ENCODE data around the gene CIT. TPM values are rescaled to one million over a fixed set of nuclear protein-coding genes. Genes with fewer than 3 reads are reported as not detected.

Gene CIT
- total and polyA plus RNA-seq, 9 of the 15 experiments (the other 6 are each of a cell fraction or from before 2014, with no cell fraction given), result 1.1 to 46.7 (median 21.3) TPM

- intact Hi-C loops (cut with micrococcal nuclease), result no loop called here
- CTCF ChIA-PET (ENCODE audit: low intra/inter-chr PET ratio), result no interaction called here
- no peaks in the 10 kb centered on the region; a peak in 3 of 5 replicates for H3K4me1 ChIP-seq (replicated peaks in 1 of 2; ENCODE audit: control insufficient read depth in 2 of 2, insufficient read depth in 2 of 2, low read length in 2 of 2)
- H3K79me2 ChIP-seq (ENCODE audit: control insufficient read depth, insufficient read depth, low read length), result no peaks in the 10 kb centered on the region
- no peak overlapping the region for H3K9ac ChIP-seq (ENCODE audit: insufficient read depth in 1 of 2, low read depth in 2 of 2, low read length in 2 of 2)
- H3K9me1 ChIP-seq (ENCODE audit: control insufficient read depth, insufficient read depth, low read length), result no peaks in the 10 kb centered on the region
- no peak for DNase-seq (ENCODE audit: extremely low read depth in 1 of 4, low spot score in 3 of 4)
- 0 out of 3 replicates have a peak overlapping the region, but pooled peaks have one; percentile 11 for H3K27ac ChIP-seq (ENCODE audit: extremely low read depth, low read depth, low read length)
- H3K9me3 ChIP-seq (replicated peaks; ENCODE audit: control insufficient read depth, insufficient read depth, low read depth, low read length), result no peaks in the 10 kb centered on the region
- H3K4me2 ChIP-seq (ENCODE audit: insufficient read depth, low read length), result no peak overlapping the region
- TF ChIP-seq HNRNPH1 (optimal IDR thresholded peaks at IDR 0.05; ENCODE audit: low read depth, low read length), result no peak
- TF ChIP-seq ZNF165 (CRISPR knock-in tag; IDR thresholded peaks at IDR 0.05; ENCODE audit: borderline replicate concordance), result no peak
- TF ChIP-seq ELK3 (CRISPR knock-in tag; IDR thresholded peaks at IDR 0.05), result no peak
- TF ChIP-seq SMARCA5 (IDR thresholded peaks at IDR 0.05), result no peak
- TF ChIP-seq TCF3 (CRISPR knock-in tag; IDR thresholded peaks at IDR 0.05), result no peak
- TF ChIP-seq SREBF2 (CRISPR knock-in tag; IDR thresholded peaks at IDR 0.05), result no peak
- TF ChIP-seq MXD1 (CRISPR knock-in tag; IDR thresholded peaks at IDR 0.05; ENCODE audit: borderline replicate concordance, poor library complexity, severe bottlenecking), result no peak
- TF ChIP-seq L3MBTL2 (IDR thresholded peaks at IDR 0.05), result no peak
- no peak for TF ChIP-seq MCM7 (IDR thresholded peaks at IDR 0.05)
- no peak for TF ChIP-seq ZBTB43 (CRISPR knock-in tag; IDR thresholded peaks at IDR 0.05)
- no peak for TF ChIP-seq TARDBP (IDR thresholded peaks at IDR 0.05)
- TF ChIP-seq DMBX1 (CRISPR knock-in tag; IDR thresholded peaks at IDR 0.05; ENCODE audit: borderline replicate concordance), result no peak
- TF ChIP-seq ZNF316 (IDR thresholded peaks at IDR 0.05), result no peak
- no peak for TF ChIP-seq ZNF133 (CRISPR knock-in tag; IDR thresholded peaks at IDR 0.05)
- TF ChIP-seq FOXO4 (CRISPR knock-in tag; IDR thresholded peaks at IDR 0.05), result no peak
- no peak for TF ChIP-seq CBX1 (IDR thresholded peaks at IDR 0.05; ENCODE audit: low read depth)
- no peak for TF ChIP-seq SIRT6 (IDR thresholded peaks at IDR 0.05; ENCODE audit: low read depth, low read length)
- no peak for TF ChIP-seq TEAD1 (CRISPR knock-in tag; IDR thresholded peaks at IDR 0.05)
- ATAC-seq, result no peak
- BruUV-seq (replicated peaks), result no TSS peak
- POLR2A ChIA-PET, result interaction anchor here (0.9 to 5.4 kb wide), 5 partner anchors 10 to 285 kb away, joined by 3 to 44 read pairs (median 4); partner anchors contain the start of gene PRKAB1
- no peak for FAIRE-seq
- no peaks in the 10 kb centered on the region for H3K27me3 ChIP-seq (ENCODE audit: control insufficient read depth in 2 of 2, insufficient read depth in 2 of 2, low read length in 2 of 2)
- H3K4me3 ChIP-seq, result no peak overlapping the region
- peaks cover 59% of the 10 kb centered on the region for H3K36me3 ChIP-seq (ENCODE audit: control insufficient read depth, insufficient read depth, low read length)
- WGBS (ENCODE audit: insufficient coverage, low coverage, missing lambda C conversion rate), result 88% methylated on average over 6 of the region's 6 CpGs
- no peak overlapping the region for H2AFZ ChIP-seq (ENCODE audit: low read depth, low read length)
- in situ Hi-C loops (cut with MboI), result no loop called here
- H4K20me1 ChIP-seq (replicated peaks; ENCODE audit: control insufficient read depth, insufficient read depth, low read length), result no peaks in the 10 kb centered on the region
Measured at GRCh38 chr12:119683413-119683812, 193.7 kb downstream of the CIT start.

All from K562 (cell line).